GM23248 (cell line): ENCODE measurements around the gene FUT8. TPM values are rescaled to one million over a fixed set of nuclear protein-coding genes. Genes with fewer than 3 reads are reported as not detected.
A peak's percentile ranks its signal among the peaks of the same experiment; 100 is the strongest.

ENCODE experiments used
- DNase-seq: peaks from one replicate; pipeline ENCODE4 v3.0.0-alpha.2; 2015
- H2AFZ ChIP-seq: fragments of 200-600 bp; sonication (generic); 2 replicates; pipeline ENCODE4 v1.6.1; 2016; ENCODE audit warnings: antibody characterized with exemption
- H3F3A ChIP-seq: fragments of 200-600 bp; sonication (generic); 2 replicates; pipeline ENCODE4 v1.6.1; 2016; ENCODE audit warnings: mild to moderate bottlenecking, antibody characterized with exemption, mixed run types; ENCODE audit not compliant: insufficient read depth
- H3K27ac ChIP-seq: fragments of 200-600 bp; sonication (generic); 2 replicates; pipeline ENCODE4 v1.5.1; 2016; ENCODE audit warnings: mild to moderate bottlenecking
- H3K27me3 ChIP-seq: fragments of 200-600 bp; sonication (generic); replicated peaks from 2 replicates; pipeline ENCODE4 v1.6.1; 2016; ENCODE audit warnings: mild to moderate bottlenecking; ENCODE audit not compliant: insufficient read depth
- H3K36me3 ChIP-seq: fragments of 200-600 bp; sonication (generic); 2 replicates; pipeline ENCODE4 v1.6.1; 2016; ENCODE audit warnings: low read depth, mild to moderate bottlenecking
- H3K4me1 ChIP-seq: fragments of 200-600 bp; sonication (generic); 2 replicates; pipeline ENCODE4 v1.6.1; 2016; ENCODE audit warnings: mild to moderate bottlenecking; ENCODE audit not compliant: insufficient read depth
- H3K4me2 ChIP-seq: fragments of 200-600 bp; sonication (generic); one replicate; pipeline ENCODE4 v1.6.1; 2016; ENCODE audit warnings: mild to moderate bottlenecking; ENCODE audit not compliant: unreplicated experiment
- H3K4me3 ChIP-seq: fragments of 200-600 bp; sonication (generic); 2 replicates; pipeline ENCODE4 v1.5.1; 2016; ENCODE audit warnings: mild to moderate bottlenecking
- H3K79me2 ChIP-seq: fragments of 200-600 bp; sonication (generic); 2 replicates; pipeline ENCODE4 v1.6.1; 2016; ENCODE audit warnings: mild to moderate bottlenecking; ENCODE audit not compliant: insufficient read depth
- H3K9ac ChIP-seq: fragments of 200-600 bp; sonication (generic); 2 replicates; pipeline ENCODE4 v1.6.1; 2016; ENCODE audit warnings: mild to moderate bottlenecking
- H3K9me2 ChIP-seq: fragments of 200-600 bp; sonication (generic); 2 replicates; pipeline ENCODE4 v1.6.1; 2016; ENCODE audit warnings: mixed run types, mild to moderate bottlenecking, moderate library complexity; ENCODE audit not compliant: insufficient read depth
- H3K9me3 ChIP-seq: fragments of 200-600 bp; sonication (generic); one replicate; pipeline ENCODE4 v1.6.1; 2017; ENCODE audit warnings: low read depth
- H4K20me1 ChIP-seq: fragments of 200-600 bp; sonication (generic); 2 replicates; pipeline ENCODE4 v1.6.0; 2016; ENCODE audit not compliant: insufficient read depth
- EZH2 ChIP-seq: fragments of 200-600 bp; sonication (generic); IDR thresholded peaks from 2 replicates; pipeline ENCODE4 v1.6.1; 2018; ENCODE audit warnings: antibody characterized with exemption, mild to moderate bottlenecking; ENCODE audit not compliant: insufficient read depth, poor library complexity, severe bottlenecking
- EZH2phosphoT487 ChIP-seq: fragments of 200-600 bp; sonication (generic); IDR thresholded peaks from 2 replicates; pipeline ENCODE4 v1.6.1; 2018; ENCODE audit warnings: antibody characterized with exemption, moderate library complexity, mild to moderate bottlenecking, low read depth; ENCODE audit not compliant: insufficient read depth
- WGBS, 2 experiments: methylation state at CpG; one replicate each; pipeline ENCODE4 v1.1.6; 2015 to 2017; ENCODE audit warnings: low lambda C conversion rate in 2 of 2, low coverage in 1 of 2; ENCODE audit errors: missing lambda C conversion rate in 2 of 2; 5-methylcytosine and 5-hydroxymethylcytosine counted together
- in situ Hi-C: fragments of 300-500 bp; cut with MboI; formaldehyde crosslinking; loops from 2 replicates; pipeline ENCODE4 v1.15.0; 2020
- polyA plus RNA-seq: library from polyadenylated mRNA; unstranded; fragments of >200 nt; fragmentation: Nextera tagmentation; extraction: Ambion mirVana; gene quantifications from 2 replicates; pipeline ENCODE4 v1.2.1, GENCODE V29; 2016
- total RNA-seq: library from RNA; depleted of rRNA; stranded (reverse); fragments of >200 nt; shearing (Covaris generic); gene quantifications from 2 replicates; pipeline ENCODE4 v1.2.3, GENCODE V29; 2014

The FUT8 gene
- total and polyA plus RNA-seq, 2 experiments from 2014 or later, result 40.0 to 60.6 TPM

- DNase-seq, result no peak
- Histone ChIP-seq H3K9me2 (no peaks in the 10 kb centered on the region), H3K4me3 (no peak overlapping the region), H2AFZ (no peak overlapping the region), H3K27me3 (no peaks in the 10 kb centered on the region), H3K4me1 (0 out of 2 replicates have a peak, but pooled peaks cover 4% of the 10 kb centered on the region), H3K9ac (no peak overlapping the region), H3F3A (no peaks in the 10 kb centered on the region; the same call in 1 of the 2 replicates), H3K79me2 (peaks cover 100% of the 10 kb centered on the region), H3K27ac (no peak overlapping the region), H3K9me3 (no peaks in the 10 kb centered on the region), H4K20me1 (no peaks in the 10 kb centered on the region), H3K36me3 (no peaks in the 10 kb centered on the region), H3K4me2 (no peak overlapping the region)
- TF ChIP-seq EZH2phosphoT487 (no peak), EZH2 (no peak)
- in situ Hi-C loops, result no loop called here
- WGBS, 2 experiments, result 96 to 100% methylated on average over 1 of the region's 1 CpG
Measured at GRCh38 chr14:65440230-65440629, 27.7 kb downstream of the FUT8 start.

- no peaks in the 10 kb centered on the region for H3K9me3 ChIP-seq
- H3K27ac ChIP-seq, result no peak overlapping the region
- 91 to 100% methylated on average over 1 of the region's 1 CpG for WGBS, 2 experiments
- in situ Hi-C loops, result no loop called here
- H3F3A ChIP-seq, result no peaks in the 10 kb centered on the region; the same call in 1 of the 2 replicates
- H3K4me1 ChIP-seq, result peaks cover 23% of the 10 kb centered on the region
- peaks cover 100% of the 10 kb centered on the region for H3K79me2 ChIP-seq
- H4K20me1 ChIP-seq, result no peaks in the 10 kb centered on the region
- H2AFZ ChIP-seq, result no peak overlapping the region
- TF ChIP-seq EZH2phosphoT487, result no peak
- TF ChIP-seq EZH2, result no peak
- H3K27me3 ChIP-seq, result no peaks in the 10 kb centered on the region
- no peaks in the 10 kb centered on the region for H3K36me3 ChIP-seq
- H3K4me3 ChIP-seq, result no peak overlapping the region
- no peak overlapping the region for H3K9ac ChIP-seq
- no peaks in the 10 kb centered on the region for H3K9me2 ChIP-seq
- no peak for DNase-seq
- H3K4me2 ChIP-seq, result no peak overlapping the region
Measured at GRCh38 chr14:65444230-65444629, 31.7 kb downstream of the FUT8 start.

GRCh38 chr14:65446159-65446558, 33.6 kb downstream of the FUT8 start:
- Histone ChIP-seq H3K36me3 (no peaks in the 10 kb centered on the region), H3K4me1 (peaks cover 23% of the 10 kb centered on the region), H3K4me2 (peak overlapping the region; percentile 22), H3K27ac (no peak overlapping the region), H3K9me2 (no peaks in the 10 kb centered on the region), H3K9ac (no peak overlapping the region), H3K79me2 (peaks cover 100% of the 10 kb centered on the region), H3K9me3 (no peaks in the 10 kb centered on the region), H3K27me3 (no peaks in the 10 kb centered on the region), H3K4me3 (no peak overlapping the region), H4K20me1 (no peaks in the 10 kb centered on the region), H3F3A (no peaks in the 10 kb centered on the region; the same call in 1 of the 2 replicates), H2AFZ (no peak overlapping the region)
- in situ Hi-C loops, result no loop called here
- peak; percentile 78 for DNase-seq
- TF ChIP-seq EZH2 (no peak), EZH2phosphoT487 (no peak)
- WGBS, 2 experiments, result 0 to 5% methylated on average over 1 of the region's 1 CpG

GRCh38 chr14:65449647-65450046, 37.1 kb downstream of the FUT8 start:
- Histone ChIP-seq H3K36me3 (no peaks in the 10 kb centered on the region), H3K9me2 (no peaks in the 10 kb centered on the region), H3K27me3 (no peaks in the 10 kb centered on the region), H3K9me3 (no peaks in the 10 kb centered on the region), H3K79me2 (peaks cover 100% of the 10 kb centered on the region), H3K27ac (no peak overlapping the region), H3K4me1 (peaks cover 19% of the 10 kb centered on the region), H3K4me3 (no peak overlapping the region), H4K20me1 (no peaks in the 10 kb centered on the region), H3K9ac (no peak overlapping the region), H3K4me2 (no peak overlapping the region), H3F3A (no peaks in the 10 kb centered on the region; the same call in 1 of the 2 replicates), H2AFZ (no peak overlapping the region)
- TF ChIP-seq EZH2 (no peak), EZH2phosphoT487 (no peak)
- DNase-seq, result no peak
- in situ Hi-C loops, result no loop called here
- WGBS, 2 experiments, result 95 to 100% methylated on average over 1 of the region's 1 CpG
